Body of pancreas (tissue), 4 donors: ENCODE results near the gene GMPR.

Experiments
- POLR2A ChIP-seq, 3 donors: fragments of 450-650 bp; IDR thresholded peaks; one replicate each; pipeline ENCODE4 v1.6.1; 2016; ENCODE audit warnings: antibody characterized with exemption in 3 of 3, mild to moderate bottlenecking in 2 of 3
- TF ChIP-seq, protein P1 (sequence below), 7 experiments: fragments of 450-650 bp in 4 of 7; fragments of 200-600 bp in 3 of 7; sonication (generic) in 3 of 7; IDR thresholded peaks; one replicate each; pipeline ENCODE4 v1.5.1; 2016 to 2019; ENCODE audit warnings: antibody characterized with exemption in 7 of 7

DNA sequence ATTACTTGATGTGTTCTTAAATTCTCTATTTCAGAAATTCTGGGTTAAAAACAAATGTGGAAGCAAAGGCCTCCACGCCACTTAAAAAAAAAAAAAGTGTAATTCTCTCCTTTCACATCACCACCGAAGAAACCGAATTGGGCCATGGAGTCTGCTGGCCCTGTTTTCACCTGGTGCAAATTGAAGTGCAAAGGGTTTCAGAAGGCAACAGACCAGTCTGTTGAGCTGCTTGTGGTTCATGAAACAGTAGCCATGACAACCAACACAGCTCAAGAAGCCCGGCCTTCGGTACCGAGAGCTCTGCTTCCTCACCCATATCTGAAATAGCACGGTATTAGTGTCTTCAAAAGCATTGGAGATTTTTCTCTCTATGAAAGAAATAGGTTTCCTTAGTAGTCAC lies 63.1 kb downstream of the GMPR start:
- TF ChIP-seq, protein P1, sequence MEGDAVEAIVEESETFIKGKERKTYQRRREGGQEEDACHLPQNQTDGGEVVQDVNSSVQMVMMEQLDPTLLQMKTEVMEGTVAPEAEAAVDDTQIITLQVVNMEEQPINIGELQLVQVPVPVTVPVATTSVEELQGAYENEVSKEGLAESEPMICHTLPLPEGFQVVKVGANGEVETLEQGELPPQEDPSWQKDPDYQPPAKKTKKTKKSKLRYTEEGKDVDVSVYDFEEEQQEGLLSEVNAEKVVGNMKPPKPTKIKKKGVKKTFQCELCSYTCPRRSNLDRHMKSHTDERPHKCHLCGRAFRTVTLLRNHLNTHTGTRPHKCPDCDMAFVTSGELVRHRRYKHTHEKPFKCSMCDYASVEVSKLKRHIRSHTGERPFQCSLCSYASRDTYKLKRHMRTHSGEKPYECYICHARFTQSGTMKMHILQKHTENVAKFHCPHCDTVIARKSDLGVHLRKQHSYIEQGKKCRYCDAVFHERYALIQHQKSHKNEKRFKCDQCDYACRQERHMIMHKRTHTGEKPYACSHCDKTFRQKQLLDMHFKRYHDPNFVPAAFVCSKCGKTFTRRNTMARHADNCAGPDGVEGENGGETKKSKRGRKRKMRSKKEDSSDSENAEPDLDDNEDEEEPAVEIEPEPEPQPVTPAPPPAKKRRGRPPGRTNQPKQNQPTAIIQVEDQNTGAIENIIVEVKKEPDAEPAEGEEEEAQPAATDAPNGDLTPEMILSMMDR (IDR thresholded peaks at IDR 0.05) = no peak
- no peak for TF ChIP-seq POLR2A (IDR thresholded peaks at IDR 0.05)
